Skin of body (tissue), 2 donors: ENCODE results near the gene IL4I1. TPM values are rescaled to one million over a fixed set of nuclear protein-coding genes. Genes with fewer than 3 reads are reported as not detected.
"Not testable (repeated sequence)": the region's sequence is repeated elsewhere in the genome, so short reads cannot be mapped to it uniquely, and the experiment has no call there.

Experiments used
- DNase-seq: peaks from one replicate; lab custom pipeline; 2025; lab: John Stamatoyannopoulos, UW
- total RNA-seq: library from RNA; depleted of rRNA; stranded (reverse); fragments of >200 nt; gene quantifications from one replicate; pipeline ENCODE4 v1.2.3, GENCODE V29; 2014

Gene IL4I1, protein sequence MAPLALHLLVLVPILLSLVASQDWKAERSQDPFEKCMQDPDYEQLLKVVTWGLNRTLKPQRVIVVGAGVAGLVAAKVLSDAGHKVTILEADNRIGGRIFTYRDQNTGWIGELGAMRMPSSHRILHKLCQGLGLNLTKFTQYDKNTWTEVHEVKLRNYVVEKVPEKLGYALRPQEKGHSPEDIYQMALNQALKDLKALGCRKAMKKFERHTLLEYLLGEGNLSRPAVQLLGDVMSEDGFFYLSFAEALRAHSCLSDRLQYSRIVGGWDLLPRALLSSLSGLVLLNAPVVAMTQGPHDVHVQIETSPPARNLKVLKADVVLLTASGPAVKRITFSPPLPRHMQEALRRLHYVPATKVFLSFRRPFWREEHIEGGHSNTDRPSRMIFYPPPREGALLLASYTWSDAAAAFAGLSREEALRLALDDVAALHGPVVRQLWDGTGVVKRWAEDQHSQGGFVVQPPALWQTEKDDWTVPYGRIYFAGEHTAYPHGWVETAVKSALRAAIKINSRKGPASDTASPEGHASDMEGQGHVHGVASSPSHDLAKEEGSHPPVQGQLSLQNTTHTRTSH
- total RNA-seq, result 0.49 TPM

DNA sequence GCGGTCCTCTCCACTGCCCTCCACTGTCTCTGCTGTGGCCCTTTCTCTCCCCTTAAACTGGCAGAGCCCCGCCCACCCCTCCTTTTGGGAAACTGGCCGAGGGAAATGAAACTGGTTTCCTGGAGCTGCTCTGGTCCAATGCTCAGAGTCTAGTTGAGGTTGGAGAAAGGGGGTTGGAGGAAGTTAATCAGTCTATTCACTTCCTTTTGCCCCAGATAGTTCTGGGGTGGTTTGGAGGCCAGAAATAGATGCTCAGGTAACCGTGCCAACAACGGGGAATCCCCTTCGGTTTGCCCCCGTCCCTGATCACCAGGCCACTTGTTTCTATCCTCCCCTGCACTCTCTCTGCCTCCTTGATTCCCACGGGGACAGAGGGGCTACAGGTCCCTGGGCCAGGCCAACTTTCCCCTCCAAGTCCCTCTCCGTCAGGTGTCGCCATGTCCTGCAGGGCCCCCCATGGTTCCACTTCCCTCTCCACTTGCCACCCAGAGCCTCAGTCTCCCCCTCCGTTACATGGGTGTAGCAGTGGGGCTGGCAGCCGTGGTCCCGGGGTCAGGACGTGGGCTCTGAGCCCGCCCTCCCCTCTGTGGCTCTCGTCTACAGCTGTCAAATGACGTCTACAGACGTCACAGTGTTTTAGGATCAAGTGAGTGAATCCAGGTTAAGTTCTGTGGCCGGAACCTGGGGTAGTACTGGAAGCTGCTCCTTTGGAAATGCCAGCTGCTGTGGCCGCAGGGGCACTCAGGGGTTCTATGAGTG is at the start of gene IL4I1:
Gene IL4I1, minus strand, starts transcription at position 25 of the 759 bp plus-strand sequence. CDS start 727 bp downstream, outside the sequence.
- no peak for DNase-seq

GRCh38 chr19:49946415-49946814 is 49.7 kb upstream of the IL4I1 start:
- no peak for DNase-seq

GRCh38 chr19:49944567-49944966 is 47.9 kb upstream of the IL4I1 start:
- not testable (repeated sequence) for DNase-seq

DNA sequence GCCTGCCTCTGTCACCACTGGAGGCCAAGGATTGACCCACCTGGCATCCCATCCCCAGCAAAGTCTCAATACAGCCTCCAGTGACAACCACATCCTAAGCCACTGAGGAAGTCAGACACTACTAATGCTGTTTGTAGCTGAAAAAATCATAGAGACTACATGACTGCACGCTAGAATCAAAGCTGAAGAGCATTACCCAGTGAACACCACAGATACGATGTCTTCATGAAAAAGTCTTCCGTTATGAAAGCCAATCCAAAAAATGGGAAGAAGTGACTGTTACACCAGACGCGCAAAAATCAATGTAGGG is 43.8 kb upstream of the IL4I1 start:
- no peak for DNase-seq

DNA sequence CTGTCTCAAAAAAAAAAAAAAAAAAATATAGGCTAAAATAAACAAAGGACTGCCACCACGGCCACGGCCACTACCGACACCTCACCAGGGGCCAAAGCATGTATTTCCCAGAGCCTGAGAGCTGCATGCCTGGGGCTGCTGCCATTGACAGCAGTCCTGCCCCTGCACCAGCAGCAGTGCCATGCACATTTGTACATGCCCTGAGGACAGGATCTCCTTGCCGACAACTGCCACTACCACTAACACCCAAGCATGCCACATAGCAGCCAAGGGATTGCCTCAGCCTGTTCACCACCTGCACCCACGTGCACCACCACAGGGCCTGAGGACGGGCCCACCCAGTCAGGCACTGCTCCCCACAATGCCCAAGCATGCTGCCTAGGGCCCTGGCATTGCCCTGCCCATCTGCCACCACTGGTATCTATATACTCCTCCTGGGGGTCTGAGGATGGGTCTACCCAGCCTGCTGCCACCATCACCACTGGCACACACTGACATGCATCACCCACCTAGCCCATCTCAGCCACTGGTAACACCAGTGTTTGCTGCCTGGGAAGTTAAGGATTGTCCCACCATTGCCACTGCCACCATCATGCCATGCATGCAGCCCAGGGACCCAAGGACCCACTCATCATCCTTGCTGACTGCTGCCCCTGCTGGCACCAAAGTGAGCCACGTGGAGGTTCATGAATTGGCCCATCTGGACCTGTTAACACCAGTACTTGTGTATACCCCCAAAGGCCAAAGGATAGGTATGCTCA is 43.2 kb upstream of the IL4I1 start:
- DNase-seq, result no peak

DNA sequence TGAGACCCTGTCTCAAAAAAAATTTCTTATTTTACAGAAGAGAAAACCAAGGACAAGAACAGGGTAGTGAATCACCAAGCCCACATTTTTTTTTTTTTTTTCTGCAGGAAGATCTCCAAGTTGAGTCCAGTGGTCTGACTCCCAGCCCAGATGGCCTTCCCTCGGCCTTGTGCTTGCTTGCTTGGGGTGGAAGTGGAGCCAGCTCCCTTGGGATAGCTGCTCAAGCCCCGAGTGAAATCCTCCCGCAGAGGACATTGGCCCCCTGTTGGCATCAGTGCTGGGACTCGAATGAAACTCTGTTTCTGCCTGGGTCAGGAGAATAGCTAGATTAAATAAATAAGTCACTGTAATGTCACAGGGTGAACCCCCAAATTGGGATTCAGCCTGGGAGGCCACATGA is 42.0 kb upstream of the IL4I1 start:
- no peak for DNase-seq

GRCh38 chr19:49937750-49938381 is 41.2 kb upstream of the IL4I1 start:
- DNase-seq, result peak; percentile 59

DNA sequence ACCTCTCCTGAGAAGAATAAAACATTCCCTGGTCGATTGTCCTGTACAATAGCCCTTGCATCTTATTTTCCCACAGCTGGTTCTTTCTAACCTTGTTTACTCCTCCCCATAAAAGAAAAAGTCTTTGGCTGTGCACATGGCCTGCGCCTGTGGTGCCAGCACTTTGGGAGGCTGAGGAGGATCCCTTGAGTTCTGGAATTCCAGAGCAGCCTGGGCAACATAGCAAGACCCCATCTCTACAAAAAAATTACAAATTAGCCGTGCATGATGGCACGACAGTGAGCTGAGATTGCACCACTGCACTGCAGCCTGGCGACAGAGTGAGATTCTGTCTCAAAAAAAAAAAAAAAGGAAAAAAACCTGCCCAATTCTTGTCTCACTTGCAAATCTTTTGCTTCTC is 39.9 kb upstream of the IL4I1 start:
- DNase-seq, result no peak

- DNase-seq, result no peak
These were observed 37.0 kb upstream of the IL4I1 start for GRCh38 chr19:49933643-49934042.

DNA sequence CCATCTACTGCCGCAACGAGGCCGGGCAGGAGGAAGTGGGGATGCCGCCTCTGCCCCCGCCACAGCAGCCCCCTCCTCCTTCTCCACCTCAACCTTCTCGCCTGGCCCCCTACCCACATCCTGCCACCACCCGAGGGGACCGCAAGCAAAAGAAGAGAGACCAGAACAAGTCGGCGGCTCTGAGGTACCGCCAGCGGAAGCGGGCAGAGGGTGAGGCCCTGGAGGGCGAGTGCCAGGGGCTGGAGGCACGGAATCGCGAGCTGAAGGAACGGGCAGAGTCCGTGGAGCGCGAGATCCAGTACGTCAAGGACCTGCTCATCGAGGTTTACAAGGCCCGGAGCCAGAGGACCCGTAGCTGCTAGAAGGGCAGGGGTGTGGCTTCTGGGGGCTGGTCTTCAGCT is 36.0 kb upstream of the IL4I1 start:
- no peak for DNase-seq

- DNase-seq, result no peak
These were observed 35.4 kb upstream of the IL4I1 start for GRCh38 chr19:49932041-49932451.

DNA sequence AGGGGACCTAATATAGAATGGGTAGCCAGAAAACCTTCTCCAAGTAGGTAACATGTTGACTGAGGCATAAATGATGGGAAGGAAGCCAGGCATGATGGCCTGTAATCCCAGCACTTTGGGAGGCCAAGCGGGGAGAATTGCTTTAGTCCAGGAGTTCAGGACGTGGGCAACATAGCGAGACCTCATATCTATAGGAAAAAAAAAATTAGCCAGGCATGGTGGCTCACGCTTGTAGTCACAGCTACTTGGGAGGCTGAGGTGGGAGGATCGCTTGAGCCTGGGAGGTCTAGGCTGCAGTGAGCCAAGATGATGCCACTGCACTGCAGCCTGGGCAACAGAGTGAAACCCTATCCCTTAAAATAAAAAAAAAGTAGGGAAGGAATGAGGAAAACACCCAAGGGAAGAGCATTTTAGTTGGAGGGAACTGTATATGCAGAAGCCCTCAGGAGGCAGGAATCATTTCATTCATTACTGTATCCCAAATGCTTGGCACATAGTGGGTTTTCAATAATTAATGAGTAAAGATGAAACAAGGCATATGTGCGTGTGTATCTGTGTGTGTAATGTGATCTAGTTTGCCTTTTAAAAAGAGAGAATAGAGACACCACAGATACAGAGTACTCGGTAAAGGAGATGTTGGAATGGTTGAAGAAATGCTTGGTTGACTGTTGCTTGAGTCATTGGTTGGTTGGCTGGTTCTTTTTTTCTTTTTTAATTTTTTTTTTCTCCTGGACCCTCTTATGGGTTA is 34.8 kb upstream of the IL4I1 start:
- DNase-seq, result no peak

DNA sequence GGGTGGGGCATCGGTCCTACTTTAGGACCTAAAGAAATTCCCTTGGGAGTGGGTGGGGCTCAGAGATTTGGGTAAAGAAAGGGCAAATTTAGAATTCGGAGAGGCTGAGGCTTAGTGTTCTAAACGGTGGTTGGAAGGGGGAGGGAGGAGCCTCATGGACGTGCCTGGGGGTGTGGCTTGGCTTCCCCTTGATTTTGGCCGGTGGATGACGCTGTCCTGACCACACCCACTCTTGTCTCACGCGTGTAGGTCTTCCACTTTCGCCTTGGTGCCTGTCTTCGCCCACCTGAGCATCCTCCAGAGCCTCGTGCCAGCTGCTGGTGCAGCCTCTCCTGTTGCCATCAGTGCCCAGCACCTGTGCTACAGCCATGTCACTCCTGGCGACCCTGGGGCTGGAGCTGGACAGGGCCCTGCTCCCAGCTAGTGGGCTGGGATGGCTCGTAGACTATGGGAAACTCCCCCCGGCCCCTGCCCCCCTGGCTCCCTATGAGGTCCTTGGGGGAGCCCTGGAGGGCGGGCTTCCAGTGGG is 33.9 kb upstream of the IL4I1 start:
- DNase-seq, result no peak

GRCh38 chr19:49929611-49930482 is 33.2 kb upstream of the IL4I1 start:
- peak; percentile 95 for DNase-seq

GRCh38 chr19:49929121-49929610 is 32.5 kb upstream of the IL4I1 start, which contains the start of the genes ATF5 and NUP62:
TSS of gene ATF5 (plus strand) at chr19:49929205. CDS start at chr19:49930851, 1,646 bp downstream.
TSS of gene NUP62 (minus strand) at chr19:49929504. CDS start at chr19:49909807, 19,697 bp downstream.
- DNase-seq, result peak; percentile 91

GRCh38 chr19:49927526-49928264 is 31.0 kb upstream of the IL4I1 start:
- no peak for DNase-seq

DNA sequence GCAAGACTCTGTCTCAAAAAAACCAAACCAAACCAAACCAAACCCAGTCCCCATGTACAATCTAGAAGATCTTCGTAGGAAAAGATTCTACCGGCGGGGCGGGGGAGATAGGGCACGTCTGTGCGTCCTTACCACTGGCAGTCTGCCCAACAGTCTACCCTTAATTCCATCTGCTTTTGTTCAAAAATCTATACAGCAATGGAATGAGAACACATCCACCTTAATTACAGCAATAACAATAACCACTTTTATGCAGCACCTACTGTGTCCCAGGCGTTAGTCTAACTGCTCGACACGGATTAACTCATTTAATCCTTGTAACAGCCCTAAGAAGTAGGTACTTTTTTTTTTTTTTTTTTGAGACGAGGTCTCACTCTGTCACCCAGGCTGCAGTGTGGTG is 29.8 kb upstream of the IL4I1 start:
- DNase-seq, result no peak

DNA sequence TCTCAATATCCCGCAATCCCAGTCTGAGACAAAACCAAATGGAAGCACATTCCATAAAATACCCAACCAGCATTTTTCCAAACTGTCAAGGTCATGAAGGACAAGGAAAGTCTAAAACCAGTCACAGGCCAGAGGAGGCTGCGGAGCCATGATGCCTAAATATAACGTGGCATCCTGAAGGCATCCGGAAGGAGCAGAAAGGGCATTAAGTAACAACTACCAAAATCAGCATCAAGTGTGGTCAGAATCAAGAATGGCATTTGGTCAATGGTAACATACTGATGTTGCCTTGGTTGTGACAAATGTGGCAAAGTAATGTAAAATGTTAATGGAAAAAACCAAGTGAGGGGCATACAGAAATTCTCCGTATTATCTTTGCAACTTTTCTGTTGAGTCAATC is 28.8 kb upstream of the IL4I1 start:
- DNase-seq, result no peak
